SJCRH30 (cell line): ENCODE measurements around the gene SCN9A. TPM values are rescaled to one million over a fixed set of nuclear protein-coding genes. Genes with fewer than 3 reads are reported as not detected.
A peak's percentile ranks its signal among the peaks of the same experiment; 100 is the strongest.
"Not testable (repeated sequence)": the region's sequence is repeated elsewhere in the genome, so short reads cannot be mapped to it uniquely, and the experiment has no call there.

Experiments
- DNase-seq, 2 experiments: peaks; one replicate each; pipeline ENCODE4 v3.0.0-alpha.2; 2015 to 2020
- H3K27ac ChIP-seq: fragments of 250-450 bp; sonication (Bioruptor Pico); 2 replicates; pipeline ENCODE4 v1.5.1; 2020; ENCODE audit warnings: mild to moderate bottlenecking, moderate library complexity
- H3K27me3 ChIP-seq: fragments of 250-450 bp; sonication (Bioruptor Pico); 2 replicates; pipeline ENCODE4 v1.5.1; 2020; ENCODE audit warnings: mild to moderate bottlenecking, moderate library complexity
- H3K36me3 ChIP-seq: fragments of 250-450 bp; sonication (Bioruptor Pico); 2 replicates; pipeline ENCODE4 v1.5.1; 2020; ENCODE audit warnings: mild to moderate bottlenecking, moderate library complexity
- H3K4me1 ChIP-seq: fragments of 250-450 bp; sonication (Bioruptor Pico); 2 replicates; pipeline ENCODE4 v1.5.1; 2020; ENCODE audit warnings: mild to moderate bottlenecking, moderate library complexity
- H3K4me3 ChIP-seq: fragments of 250-450 bp; sonication (Bioruptor Pico); 2 replicates; pipeline ENCODE4 v1.5.1; 2020; ENCODE audit warnings: mild to moderate bottlenecking, moderate library complexity
- H3K9me3 ChIP-seq: fragments of 250-450 bp; sonication (Bioruptor Pico); replicated peaks from 2 replicates; pipeline ENCODE4 v1.5.1; 2020; ENCODE audit warnings: mild to moderate bottlenecking, moderate library complexity
- total RNA-seq: library from RNA; depleted of rRNA; stranded (reverse); fragments of >200 nt; shearing (Covaris generic); gene quantifications from 2 replicates; pipeline ENCODE4 v1.2.3, GENCODE V29; 2014; rRNA removed

The SCN9A gene
- 4.3 and 4.7 TPM in 2 replicates for total RNA-seq

DNA sequence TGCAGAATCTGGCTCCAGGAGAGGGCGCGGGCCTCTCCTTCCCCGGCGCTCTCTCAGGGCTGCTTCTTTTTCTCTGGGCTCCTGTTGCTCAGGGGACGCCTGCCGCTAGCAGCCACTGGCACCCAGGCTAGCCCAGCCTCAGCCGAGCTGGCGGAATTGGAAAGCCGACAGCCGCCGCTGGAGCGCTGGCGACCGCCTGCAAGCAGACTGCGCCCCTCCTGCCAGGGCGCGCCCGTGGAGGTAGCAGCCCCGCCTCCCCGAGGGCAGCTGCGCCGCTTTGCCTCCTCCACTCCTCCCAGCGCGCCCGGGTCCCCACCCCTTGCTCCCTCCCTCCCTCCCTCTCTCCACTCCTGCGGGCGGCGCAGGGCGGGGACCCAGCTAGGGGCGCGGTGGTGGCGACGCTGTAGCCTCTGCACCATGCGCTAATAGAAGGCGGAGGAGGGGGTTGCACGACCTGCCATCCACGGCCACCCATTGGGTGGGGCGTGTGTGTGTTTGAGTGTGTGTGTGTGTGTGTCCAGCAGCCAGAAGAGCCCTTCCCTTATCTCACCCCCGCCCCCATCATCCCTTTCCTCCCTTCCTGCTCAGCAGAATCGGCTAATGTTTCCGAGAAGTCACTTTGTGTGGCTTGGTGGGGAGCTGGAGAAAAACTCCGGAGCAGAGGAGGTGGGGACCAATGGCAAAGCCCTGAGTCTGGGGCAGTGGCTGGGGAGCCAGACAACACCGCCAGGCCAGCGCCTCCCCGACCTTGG, at the start of gene SCN9A:
Gene SCN9A, minus strand, starts transcription at position 209 of the 752 bp plus-strand sequence. CDS start 64,188 bp downstream, outside the sequence.
- peak within 1 kb of the TSS; percentile 50 for H3K27ac ChIP-seq
- peak within 1 kb of the TSS; percentile 66 for H3K4me3 ChIP-seq
- peak; percentile 92 to 93 for DNase-seq
- H3K9me3 ChIP-seq, result no peaks in the 10 kb centered on the region
- H3K27me3 ChIP-seq, result no peaks in the 10 kb centered on the region
- H3K36me3 ChIP-seq, result no peaks in the 10 kb centered on the region
- peaks cover 15% of the 10 kb centered on the region for H3K4me1 ChIP-seq

GRCh38 chr2:166424841-166425240, 49.1 kb upstream of the SCN9A start:
- H3K4me3 ChIP-seq, result no peak overlapping the region
- no peak for DNase-seq
- H3K27ac ChIP-seq, result no peak overlapping the region
- H3K4me1 ChIP-seq, result no peaks in the 10 kb centered on the region
- no peaks in the 10 kb centered on the region for H3K27me3 ChIP-seq
- no peaks in the 10 kb centered on the region for H3K9me3 ChIP-seq
- H3K36me3 ChIP-seq, result no peaks in the 10 kb centered on the region

GRCh38 chr2:166419616-166419934, 43.8 kb upstream of the SCN9A start:
- no peak overlapping the region for H3K4me3 ChIP-seq
- peak in 1 of 2 experiments; percentile 64 for DNase-seq
- no peaks in the 10 kb centered on the region for H3K36me3 ChIP-seq
- H3K27ac ChIP-seq, result no peak overlapping the region
- no peaks in the 10 kb centered on the region for H3K27me3 ChIP-seq
- no peaks in the 10 kb centered on the region for H3K4me1 ChIP-seq
- no peaks in the 10 kb centered on the region for H3K9me3 ChIP-seq

- no peaks in the 10 kb centered on the region for H3K36me3 ChIP-seq
- no peak for DNase-seq
Observed at GRCh38 chr2:166418853-166419615, 43.3 kb upstream of the SCN9A start.

DNA sequence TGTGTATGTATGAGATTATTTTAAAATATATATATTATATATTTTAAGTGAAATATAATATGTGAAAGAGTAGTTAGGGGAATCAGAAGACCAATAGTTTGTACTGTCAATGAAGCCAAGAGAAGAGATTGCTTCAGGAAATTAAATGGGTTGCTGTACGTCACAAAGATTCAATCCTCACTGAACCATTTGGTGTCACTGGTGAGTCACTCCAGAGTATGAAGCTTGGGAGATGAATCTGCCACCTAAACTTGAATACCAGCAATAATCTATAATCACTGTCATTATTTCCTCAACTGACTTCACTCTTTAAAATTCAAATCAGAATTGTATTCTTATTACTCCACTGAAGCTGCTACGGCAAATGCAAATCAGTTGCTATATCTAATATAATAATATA, 41.9 kb upstream of the SCN9A start:
- Histone ChIP-seq H3K27ac (no peak overlapping the region), H3K27me3 (no peaks in the 10 kb centered on the region), H3K4me3 (no peak overlapping the region), H3K36me3 (no peaks in the 10 kb centered on the region), H3K4me1 (peaks cover under 1% of the 10 kb centered on the region; the same call in 1 of the 2 replicates), H3K9me3 (no peaks in the 10 kb centered on the region)
- peak in 1 of 2 experiments; percentile 14 for DNase-seq

More at GRCh38 chr2:166418853-166419615, 43.3 kb upstream of the SCN9A start:
- Histone ChIP-seq H3K27me3 (no peaks in the 10 kb centered on the region), H3K27ac (no peak overlapping the region), H3K9me3 (no peaks in the 10 kb centered on the region), H3K4me1 (no peaks in the 10 kb centered on the region), H3K4me3 (no peak overlapping the region)

GRCh38 chr2:166413255-166413654, 37.5 kb upstream of the SCN9A start:
- Histone ChIP-seq H3K4me3 (no peak overlapping the region), H3K36me3 (no peaks in the 10 kb centered on the region), H3K4me1 (peaks cover 10% of the 10 kb centered on the region; the same call in 1 of the 2 replicates), H3K27ac (no peak overlapping the region), H3K9me3 (no peaks in the 10 kb centered on the region), H3K27me3 (no peaks in the 10 kb centered on the region)
- no peak for DNase-seq

DNA sequence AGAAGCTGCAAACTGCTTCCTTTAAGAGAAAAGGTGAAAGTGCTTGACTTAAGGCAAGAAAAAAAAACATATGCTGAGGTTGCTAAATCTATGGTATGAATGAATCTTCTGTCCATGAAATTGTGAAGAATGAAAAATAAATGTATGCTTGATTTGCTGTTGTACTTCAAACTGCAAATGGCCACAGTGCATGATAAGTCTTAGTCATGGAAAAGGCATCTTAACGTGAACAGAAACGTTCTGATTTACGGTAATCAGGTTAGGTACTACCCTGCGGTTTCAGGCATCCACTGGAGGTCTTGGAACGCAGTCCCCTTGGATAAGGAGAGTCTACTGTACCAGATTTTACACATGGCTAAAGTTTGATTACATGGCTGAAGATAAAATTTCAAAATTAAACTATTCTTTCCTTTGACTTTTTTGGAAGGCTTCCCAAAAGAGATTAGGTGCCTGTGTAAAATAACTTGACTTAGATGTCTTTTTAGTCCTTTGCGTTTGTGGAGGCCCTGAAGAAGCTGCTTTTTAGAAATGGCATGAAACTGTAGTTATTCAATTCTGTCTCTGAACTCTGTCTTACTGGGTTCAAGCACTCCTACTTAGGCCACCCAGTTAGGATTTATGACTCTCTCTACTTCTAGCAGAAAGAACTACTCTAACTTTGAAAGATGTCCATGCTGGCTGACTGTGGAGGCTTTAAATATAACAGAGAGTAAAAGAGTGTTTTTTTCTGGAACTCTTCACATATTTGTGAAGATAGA, 35.9 kb upstream of the SCN9A start:
- Histone ChIP-seq H3K4me3 (peak overlapping the region; percentile 40), H3K27ac (peak overlapping the region; percentile 60), H3K36me3 (no peaks in the 10 kb centered on the region), H3K9me3 (no peaks in the 10 kb centered on the region), H3K27me3 (no peaks in the 10 kb centered on the region), H3K4me1 (peaks cover 10% of the 10 kb centered on the region; the same call in 1 of the 2 replicates)
- DNase-seq, result peak; percentile 17 to 56

DNA sequence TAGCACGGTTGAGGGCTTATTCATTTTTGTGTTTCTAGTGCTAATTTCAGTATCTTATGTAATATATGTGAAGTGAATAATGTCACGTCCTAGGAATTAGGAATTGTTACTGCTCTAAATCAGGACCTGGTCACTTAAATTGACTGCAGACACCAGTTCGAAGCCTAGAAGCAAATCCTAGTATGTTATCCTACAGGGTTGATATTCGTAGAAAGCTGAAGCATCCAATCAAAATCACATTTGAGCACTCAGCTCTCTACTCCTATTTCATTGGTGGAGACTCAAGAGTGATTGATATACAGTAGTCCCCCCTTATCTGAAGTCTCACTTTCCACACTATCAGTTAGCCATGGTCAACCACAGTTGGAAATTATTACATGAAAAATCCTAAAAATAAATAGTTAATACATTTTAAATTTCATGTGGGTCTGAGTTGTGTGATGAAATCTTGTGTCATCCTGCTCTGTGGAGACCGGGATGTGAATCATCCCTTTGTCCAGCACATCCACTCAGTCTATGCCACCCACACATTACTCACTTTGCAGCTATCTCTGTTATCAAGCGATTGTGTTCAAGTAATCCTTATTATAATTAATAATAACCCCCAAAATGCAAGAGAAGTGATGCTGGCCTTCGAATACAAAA, 35.2 kb upstream of the SCN9A start:
- Histone ChIP-seq H3K4me3 (peak overlapping the region; percentile 40), H3K36me3 (no peaks in the 10 kb centered on the region), H3K4me1 (peaks cover 10% of the 10 kb centered on the region; the same call in 1 of the 2 replicates), H3K27ac (peak overlapping the region; percentile 60), H3K9me3 (no peaks in the 10 kb centered on the region), H3K27me3 (no peaks in the 10 kb centered on the region)
- peak; percentile 9 to 51 for DNase-seq

- not testable (repeated sequence) for DNase-seq, H3K27ac ChIP-seq, H3K27me3 ChIP-seq, H3K9me3 ChIP-seq, H3K36me3 ChIP-seq, H3K4me3 ChIP-seq
- H3K4me1 ChIP-seq, result peaks cover 12% of the 10 kb centered on the region; the same call in 1 of the 2 replicates
Observed at GRCh38 chr2:166407746-166408145, 32.0 kb upstream of the SCN9A start.

GRCh38 chr2:166406374-166406773, 30.6 kb upstream of the SCN9A start:
- Histone ChIP-seq H3K4me3 (no peak overlapping the region), H3K27ac (no peak overlapping the region), H3K9me3 (no peaks in the 10 kb centered on the region), H3K27me3 (no peaks in the 10 kb centered on the region), H3K36me3 (no peaks in the 10 kb centered on the region), H3K4me1 (0 out of 2 replicates have a peak, but pooled peaks cover 4% of the 10 kb centered on the region)
- no peak for DNase-seq

- Histone ChIP-seq H3K27ac (no peak overlapping the region), H3K4me3 (no peak overlapping the region), H3K36me3 (no peaks in the 10 kb centered on the region), H3K4me1 (0 out of 2 replicates have a peak, but pooled peaks cover 2% of the 10 kb centered on the region), H3K27me3 (no peaks in the 10 kb centered on the region), H3K9me3 (no peaks in the 10 kb centered on the region)
- DNase-seq, result no peak
Observed at GRCh38 chr2:166405569-166405926, 29.8 kb upstream of the SCN9A start.

- Histone ChIP-seq H3K9me3 (no peaks in the 10 kb centered on the region), H3K27ac (no peak overlapping the region), H3K4me3 (no peak overlapping the region), H3K4me1 (0 out of 2 replicates have a peak, but pooled peaks cover 2% of the 10 kb centered on the region), H3K36me3 (no peaks in the 10 kb centered on the region), H3K27me3 (no peaks in the 10 kb centered on the region)
- DNase-seq, result peak in 1 of 2 experiments; percentile 59
Observed at GRCh38 chr2:166404831-166405568, 29.3 kb upstream of the SCN9A start.

DNA sequence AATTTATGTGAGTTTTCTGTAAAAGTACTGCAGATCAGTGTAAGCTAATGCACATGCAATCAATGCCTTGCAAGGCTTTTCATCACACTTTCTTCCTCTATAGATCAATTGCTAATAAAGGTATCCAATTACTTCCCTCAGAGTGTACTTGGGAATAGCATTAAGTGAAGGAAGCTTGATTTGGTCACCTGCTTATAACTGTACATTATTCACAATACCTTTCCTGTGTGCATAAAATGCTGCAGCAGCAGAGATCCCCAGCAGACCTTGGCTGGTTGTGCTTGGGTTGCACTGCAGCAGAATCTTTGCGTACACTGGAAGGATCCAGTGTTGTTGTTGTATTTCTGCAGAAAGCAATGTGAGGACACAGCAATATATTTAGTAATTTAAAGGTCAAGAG, 18.5 kb upstream of the SCN9A start:
- H3K27ac ChIP-seq, result no peak overlapping the region
- no peaks in the 10 kb centered on the region for H3K36me3 ChIP-seq
- DNase-seq, result no peak
- H3K4me1 ChIP-seq, result no peaks in the 10 kb centered on the region
- H3K27me3 ChIP-seq, result no peaks in the 10 kb centered on the region
- H3K9me3 ChIP-seq, result no peaks in the 10 kb centered on the region
- H3K4me3 ChIP-seq, result no peak overlapping the region

DNA sequence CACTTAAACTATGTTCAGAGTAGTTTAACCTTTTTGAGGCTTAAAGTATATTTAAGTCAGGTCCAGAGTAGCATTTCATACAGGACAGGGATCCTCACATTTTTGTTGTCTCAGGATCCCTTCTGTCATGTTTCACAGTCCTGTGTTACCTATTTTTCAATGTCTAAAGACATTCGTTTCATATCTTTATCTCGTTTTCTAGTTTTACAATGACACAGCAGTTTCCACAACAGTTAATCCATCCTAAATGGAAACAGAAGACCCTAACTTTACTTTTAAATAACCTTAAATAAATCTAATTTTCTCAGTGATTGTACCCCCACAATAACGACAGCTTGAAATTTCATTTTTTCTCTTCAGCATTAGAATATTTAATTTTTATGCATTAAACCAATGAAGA, 17.3 kb upstream of the SCN9A start:
- no peak for DNase-seq
- no peak overlapping the region for H3K27ac ChIP-seq
- no peaks in the 10 kb centered on the region for H3K27me3 ChIP-seq
- H3K4me3 ChIP-seq, result no peak overlapping the region
- no peaks in the 10 kb centered on the region for H3K9me3 ChIP-seq
- H3K4me1 ChIP-seq, result peaks cover 2% of the 10 kb centered on the region; the same call in 1 of the 2 replicates
- H3K36me3 ChIP-seq, result no peaks in the 10 kb centered on the region
